Measurements from ENCODE around the gene S1PR4. TPM values are rescaled to one million over a fixed set of nuclear protein-coding genes. Genes with fewer than 3 reads are reported as not detected.
"Not testable (repeated sequence)": the region's sequence is repeated elsewhere in the genome, so short reads cannot be mapped to it uniquely, and the experiment has no call there.

S1PR4 gene
- total and polyA plus RNA-seq, 3 experiments from 2014 or later = 64.3 to 494 (median 68.9) TPM

GRCh38 chr19:3191806-3192104, 13.2 kb downstream of the S1PR4 start:
- H3K4me3 Mint-ChIP-seq; CTCF ChIA-PET; H3K27me3 ChIP-seq (ENCODE audit: insufficient read depth, low read length, poor library complexity, severe bottlenecking); H3K27ac ChIP-seq (ENCODE audit: low read depth, low read length); H3K9me3 Mint-ChIP-seq; H3K36me3 ChIP-seq (ENCODE audit: insufficient read depth, low read length); DNase-seq; H3K4me3 ChIP-seq (ENCODE audit: low read length); H3K27ac Mint-ChIP-seq; H3K9me3 ChIP-seq (ENCODE audit: low read length); H3K27me3 Mint-ChIP-seq; POLR2A ChIA-PET: not testable (repeated sequence)
- peaks cover 28 to 31% (median 31%) of the 10 kb centered on the region in 3 donors for H3K4me1 Mint-ChIP-seq
- H3K36me3 Mint-ChIP-seq = peaks cover 0 to 43% (median 7%) of the 10 kb centered on the region in 3 donors
- H3K4me1 ChIP-seq (ENCODE audit: insufficient read depth, low read length) = peaks cover 27% of the 10 kb centered on the region

- Histone ChIP-seq H3K36me3 (ENCODE audit: insufficient read depth, low read length) (no peaks in the 10 kb centered on the region), H3K4me3 (ENCODE audit: low read length) (no peak overlapping the region), H3K27me3 (ENCODE audit: insufficient read depth, low read length, poor library complexity, severe bottlenecking) (no peaks in the 10 kb centered on the region), H3K4me1 (ENCODE audit: insufficient read depth, low read length) (peaks cover 22% of the 10 kb centered on the region), H3K27ac (ENCODE audit: low read depth, low read length) (no peak overlapping the region), H3K9me3 (ENCODE audit: low read length) (no peaks in the 10 kb centered on the region)
- peaks cover 23 to 27% (median 26%) of the 10 kb centered on the region in 3 donors for H3K4me1 Mint-ChIP-seq
- no peaks in the 10 kb centered on the region for H3K9me3 Mint-ChIP-seq
- H3K27ac Mint-ChIP-seq = no peak overlapping the region
- no peak overlapping the region for H3K4me3 Mint-ChIP-seq
- H3K27me3 Mint-ChIP-seq = peaks cover 0 to 1% of the 10 kb centered on the region in 2 donors
- ChIA-PET POLR2A (no interaction called here), CTCF (no interaction called here)
- peaks cover 0 to 43% (median 7%) of the 10 kb centered on the region in 3 donors for H3K36me3 Mint-ChIP-seq
- DNase-seq = no peak
Observed at GRCh38 chr19:3192228-3192635, 13.7 kb downstream of the S1PR4 start.

- peaks cover 0 to 1% of the 10 kb centered on the region in 2 donors for H3K27me3 Mint-ChIP-seq
- Histone ChIP-seq H3K27me3 (ENCODE audit: insufficient read depth, low read length, poor library complexity, severe bottlenecking) (no peaks in the 10 kb centered on the region), H3K4me3 (ENCODE audit: low read length) (no peak overlapping the region), H3K27ac (ENCODE audit: low read depth, low read length) (no peak overlapping the region), H3K9me3 (ENCODE audit: low read length) (no peaks in the 10 kb centered on the region), H3K4me1 (ENCODE audit: insufficient read depth, low read length) (peaks cover 18% of the 10 kb centered on the region), H3K36me3 (ENCODE audit: insufficient read depth, low read length) (no peaks in the 10 kb centered on the region)
- POLR2A ChIA-PET = no interaction called here
- peaks cover 20 to 22% (median 22%) of the 10 kb centered on the region in 3 donors for H3K4me1 Mint-ChIP-seq
- CTCF ChIA-PET = no interaction called here
- no peak overlapping the region for H3K4me3 Mint-ChIP-seq
- DNase-seq = no peak
- peaks cover 0 to 42% (median 7%) of the 10 kb centered on the region in 3 donors for H3K36me3 Mint-ChIP-seq
- no peak overlapping the region for H3K27ac Mint-ChIP-seq
- no peaks in the 10 kb centered on the region for H3K9me3 Mint-ChIP-seq
Observed at GRCh38 chr19:3192684-3193083, 14.1 kb downstream of the S1PR4 start.

- no peak overlapping the region for H3K4me3 ChIP-seq (ENCODE audit: low read length)
- H3K4me1 Mint-ChIP-seq = peaks cover 13 to 14% (median 14%) of the 10 kb centered on the region in 3 donors
- peaks cover 0 to 38% (median 7%) of the 10 kb centered on the region in 3 donors for H3K36me3 Mint-ChIP-seq
- ChIA-PET CTCF (interaction anchor here (1.0 kb wide), 1 partner anchor 9 kb away, joined by 3 read pairs; no protein-coding TSS in a partner anchor), POLR2A (interaction anchor here (0.6 kb wide), 1 partner anchor 350 kb away, joined by 4 read pairs; no protein-coding TSS in a partner anchor)
- H3K9me3 ChIP-seq (ENCODE audit: low read length) = no peaks in the 10 kb centered on the region
- H3K27ac Mint-ChIP-seq = no peak overlapping the region
- H3K27me3 Mint-ChIP-seq = peaks cover 0 to 1% of the 10 kb centered on the region in 2 donors
- DNase-seq = no peak
- no peak overlapping the region for H3K27ac ChIP-seq (ENCODE audit: low read depth, low read length)
- peaks cover 11% of the 10 kb centered on the region for H3K4me1 ChIP-seq (ENCODE audit: insufficient read depth, low read length)
- H3K4me3 Mint-ChIP-seq = no peak overlapping the region
- no peaks in the 10 kb centered on the region for H3K27me3 ChIP-seq (ENCODE audit: insufficient read depth, low read length, poor library complexity, severe bottlenecking)
- no peaks in the 10 kb centered on the region for H3K9me3 Mint-ChIP-seq
- H3K36me3 ChIP-seq (ENCODE audit: insufficient read depth, low read length) = no peaks in the 10 kb centered on the region
Observed at GRCh38 chr19:3193256-3194105, 14.9 kb downstream of the S1PR4 start.

GRCh38 chr19:3194106-3195087, 15.8 kb downstream of the S1PR4 start:
- Histone ChIP-seq H3K27ac (ENCODE audit: low read depth, low read length) (no peak overlapping the region), H3K36me3 (ENCODE audit: insufficient read depth, low read length) (no peaks in the 10 kb centered on the region), H3K4me3 (ENCODE audit: low read length) (no peak overlapping the region), H3K9me3 (ENCODE audit: low read length) (no peaks in the 10 kb centered on the region), H3K27me3 (ENCODE audit: insufficient read depth, low read length, poor library complexity, severe bottlenecking) (no peaks in the 10 kb centered on the region), H3K4me1 (ENCODE audit: insufficient read depth, low read length) (peaks cover 2% of the 10 kb centered on the region)
- POLR2A ChIA-PET = interaction anchor here (0.6 kb wide), 2 partner anchors 55 to 351 kb away, joined by 4 read pairs; no protein-coding TSS in a partner anchor
- Mint-ChIP-seq H3K9me3 (no peaks in the 10 kb centered on the region), H3K4me1 (peaks cover 4 to 5% (median 5%) of the 10 kb centered on the region in 3 donors), H3K4me3 (peak overlapping the region in 1 of 7 donors; percentile 10), H3K36me3 (peaks cover 0 to 33% (median 7%) of the 10 kb centered on the region in 3 donors), H3K27ac (peak overlapping the region in 2 of 8 donors; percentile 8 to 63), H3K27me3 (peaks cover 0 to 1% of the 10 kb centered on the region in 2 donors)
- DNase-seq = no peak
- CTCF ChIA-PET = interaction anchor here (0.7 to 1.0 kb wide), 2 partner anchors 8 to 252 kb away, joined by 3 to 4 read pairs; no protein-coding TSS in a partner anchor

- Histone ChIP-seq H3K9me3 (ENCODE audit: low read length) (no peaks in the 10 kb centered on the region), H3K27ac (ENCODE audit: low read depth, low read length) (no peak overlapping the region), H3K4me1 (ENCODE audit: insufficient read depth, low read length) (no peaks in the 10 kb centered on the region), H3K4me3 (ENCODE audit: low read length) (no peak overlapping the region), H3K36me3 (ENCODE audit: insufficient read depth, low read length) (no peaks in the 10 kb centered on the region), H3K27me3 (ENCODE audit: insufficient read depth, low read length, poor library complexity, severe bottlenecking) (no peaks in the 10 kb centered on the region)
- Mint-ChIP-seq H3K9me3 (no peaks in the 10 kb centered on the region), H3K36me3 (peaks cover 0 to 40% (median 5%) of the 10 kb centered on the region in 3 donors), H3K4me1 (no peaks in the 10 kb centered on the region), H3K27me3 (peaks cover 0 to 1% of the 10 kb centered on the region in 2 donors), H3K27ac (peak overlapping the region in 2 of 8 donors; percentile 29 to 64), H3K4me3 (no peak overlapping the region)
- DNase-seq = no peak
- ChIA-PET CTCF (no interaction called here), POLR2A (no interaction called here)
Observed at GRCh38 chr19:3196064-3196932, 17.7 kb downstream of the S1PR4 start.

GRCh38 chr19:3196933-3197205, 18.3 kb downstream of the S1PR4 start:
- DNase-seq = no peak
- Mint-ChIP-seq H3K4me3 (no peak overlapping the region), H3K27me3 (peaks cover 0 to 1% of the 10 kb centered on the region in 2 donors), H3K4me1 (no peaks in the 10 kb centered on the region), H3K9me3 (no peaks in the 10 kb centered on the region), H3K36me3 (peaks cover 0 to 39% (median 5%) of the 10 kb centered on the region in 3 donors), H3K27ac (peak overlapping the region in 2 of 8 donors; percentile 29 to 64)
- Histone ChIP-seq H3K9me3 (ENCODE audit: low read length) (no peaks in the 10 kb centered on the region), H3K36me3 (ENCODE audit: insufficient read depth, low read length) (no peaks in the 10 kb centered on the region), H3K27me3 (ENCODE audit: insufficient read depth, low read length, poor library complexity, severe bottlenecking) (no peaks in the 10 kb centered on the region), H3K27ac (ENCODE audit: low read depth, low read length) (no peak overlapping the region), H3K4me3 (ENCODE audit: low read length) (no peak overlapping the region), H3K4me1 (ENCODE audit: insufficient read depth, low read length) (no peaks in the 10 kb centered on the region)
- ChIA-PET POLR2A (no interaction called here), CTCF (no interaction called here)
